HepG2 (cell line): ENCODE results near the gene CCDC116. TPM values are rescaled to one million over a fixed set of nuclear protein-coding genes. Genes with fewer than 3 reads are reported as not detected.
A peak's percentile ranks its signal among the peaks of the same experiment; 100 is the strongest.

ENCODE experiments used
- BRD4 ChIP-seq: sonication (generic); formaldehyde crosslinking; IDR thresholded peaks from 2 replicates; pipeline ENCODE4 v1.4.0; 2020; ENCODE audit warnings: missing genetic modification reagents
- FOXO4 ChIP-seq: sonication (generic); formaldehyde crosslinking; conservative IDR thresholded peaks from 2 replicates; pipeline ENCODE4 v1.8.1; 2023; ENCODE audit warnings: missing genetic modification reagents
- NFYC ChIP-seq: IDR thresholded peaks from 2 replicates; pipeline ENCODE4 v1.6.1; 2016; ENCODE audit warnings: missing genetic modification reagents, missing compliant biosample characterization
- PHB2 ChIP-seq: fragments of 450-650 bp; IDR thresholded peaks from 2 replicates; pipeline ENCODE4 v1.6.1; 2018; ENCODE audit not compliant: partially characterized antibody
- TBL1XR1 ChIP-seq: fragments of 150-350 bp; IDR thresholded peaks from 2 replicates; pipeline ENCODE4 v1.6.1; 2014; ENCODE audit warnings: borderline replicate concordance, low read length; ENCODE audit not compliant: partially characterized antibody
- ZNF296 ChIP-seq: sonication (generic); formaldehyde crosslinking; conservative IDR thresholded peaks from 2 replicates; pipeline ENCODE4 v1.5.0; 2020; ENCODE audit warnings: mild to moderate bottlenecking, missing genetic modification reagents
- ZNF605 ChIP-seq: sonication (generic); formaldehyde crosslinking; IDR thresholded peaks from 2 replicates; pipeline ENCODE4 v1.8.0; 2022; ENCODE audit warnings: mild to moderate bottlenecking, missing genetic modification reagents
- polyA plus RNA-seq, 8 experiments: library from polyadenylated mRNA; depleted of rRNA in 3 of 8; stranded (reverse) in 7 of 8; unstranded in 1 of 8; fragments of >200 nt; fragmentation: Illumina TruSeq in 4 of 8; extraction: Trizol in 4 of 8; gene quantifications; 2 replicates each; pipeline versions ENCODE4 v1.2.1 to v1.2.3, GENCODE V29; 2011 to 2016; ENCODE audit warnings: low read depth in 4 of 8, missing spikeins in 1 of 8, mixed read lengths in 1 of 8; ENCODE audit not compliant: insufficient read depth in 1 of 8
- total RNA-seq, 5 experiments: library from RNA; depleted of rRNA; stranded (reverse); fragments of >200 nt; fragmentation: Illumina TruSeq; extraction: Trizol; gene quantifications; 2 replicates each; pipeline ENCODE4 v1.2.3, GENCODE V29; 2016; ENCODE audit warnings: low read depth in 1 of 5
- TF ChIP-seq, protein P1 (sequence below): sonication (generic); formaldehyde crosslinking; IDR thresholded peaks from 2 replicates; pipeline ENCODE4 v1.5.0; 2020; ENCODE audit warnings: mild to moderate bottlenecking, missing genetic modification reagents, borderline replicate concordance
- TF ChIP-seq, protein P2 (sequence below): sonication (generic); formaldehyde crosslinking; IDR thresholded peaks from 2 replicates; pipeline ENCODE4 v1.4.0; 2020; ENCODE audit warnings: missing genetic modification reagents

CCDC116 gene
- total and polyA plus RNA-seq, 2 of the 13 experiments (the other 11 are each of a cell fraction or from before 2014, with no cell fraction given): 0.15 to 0.33 TPM

- TF ChIP-seq, protein P1, sequence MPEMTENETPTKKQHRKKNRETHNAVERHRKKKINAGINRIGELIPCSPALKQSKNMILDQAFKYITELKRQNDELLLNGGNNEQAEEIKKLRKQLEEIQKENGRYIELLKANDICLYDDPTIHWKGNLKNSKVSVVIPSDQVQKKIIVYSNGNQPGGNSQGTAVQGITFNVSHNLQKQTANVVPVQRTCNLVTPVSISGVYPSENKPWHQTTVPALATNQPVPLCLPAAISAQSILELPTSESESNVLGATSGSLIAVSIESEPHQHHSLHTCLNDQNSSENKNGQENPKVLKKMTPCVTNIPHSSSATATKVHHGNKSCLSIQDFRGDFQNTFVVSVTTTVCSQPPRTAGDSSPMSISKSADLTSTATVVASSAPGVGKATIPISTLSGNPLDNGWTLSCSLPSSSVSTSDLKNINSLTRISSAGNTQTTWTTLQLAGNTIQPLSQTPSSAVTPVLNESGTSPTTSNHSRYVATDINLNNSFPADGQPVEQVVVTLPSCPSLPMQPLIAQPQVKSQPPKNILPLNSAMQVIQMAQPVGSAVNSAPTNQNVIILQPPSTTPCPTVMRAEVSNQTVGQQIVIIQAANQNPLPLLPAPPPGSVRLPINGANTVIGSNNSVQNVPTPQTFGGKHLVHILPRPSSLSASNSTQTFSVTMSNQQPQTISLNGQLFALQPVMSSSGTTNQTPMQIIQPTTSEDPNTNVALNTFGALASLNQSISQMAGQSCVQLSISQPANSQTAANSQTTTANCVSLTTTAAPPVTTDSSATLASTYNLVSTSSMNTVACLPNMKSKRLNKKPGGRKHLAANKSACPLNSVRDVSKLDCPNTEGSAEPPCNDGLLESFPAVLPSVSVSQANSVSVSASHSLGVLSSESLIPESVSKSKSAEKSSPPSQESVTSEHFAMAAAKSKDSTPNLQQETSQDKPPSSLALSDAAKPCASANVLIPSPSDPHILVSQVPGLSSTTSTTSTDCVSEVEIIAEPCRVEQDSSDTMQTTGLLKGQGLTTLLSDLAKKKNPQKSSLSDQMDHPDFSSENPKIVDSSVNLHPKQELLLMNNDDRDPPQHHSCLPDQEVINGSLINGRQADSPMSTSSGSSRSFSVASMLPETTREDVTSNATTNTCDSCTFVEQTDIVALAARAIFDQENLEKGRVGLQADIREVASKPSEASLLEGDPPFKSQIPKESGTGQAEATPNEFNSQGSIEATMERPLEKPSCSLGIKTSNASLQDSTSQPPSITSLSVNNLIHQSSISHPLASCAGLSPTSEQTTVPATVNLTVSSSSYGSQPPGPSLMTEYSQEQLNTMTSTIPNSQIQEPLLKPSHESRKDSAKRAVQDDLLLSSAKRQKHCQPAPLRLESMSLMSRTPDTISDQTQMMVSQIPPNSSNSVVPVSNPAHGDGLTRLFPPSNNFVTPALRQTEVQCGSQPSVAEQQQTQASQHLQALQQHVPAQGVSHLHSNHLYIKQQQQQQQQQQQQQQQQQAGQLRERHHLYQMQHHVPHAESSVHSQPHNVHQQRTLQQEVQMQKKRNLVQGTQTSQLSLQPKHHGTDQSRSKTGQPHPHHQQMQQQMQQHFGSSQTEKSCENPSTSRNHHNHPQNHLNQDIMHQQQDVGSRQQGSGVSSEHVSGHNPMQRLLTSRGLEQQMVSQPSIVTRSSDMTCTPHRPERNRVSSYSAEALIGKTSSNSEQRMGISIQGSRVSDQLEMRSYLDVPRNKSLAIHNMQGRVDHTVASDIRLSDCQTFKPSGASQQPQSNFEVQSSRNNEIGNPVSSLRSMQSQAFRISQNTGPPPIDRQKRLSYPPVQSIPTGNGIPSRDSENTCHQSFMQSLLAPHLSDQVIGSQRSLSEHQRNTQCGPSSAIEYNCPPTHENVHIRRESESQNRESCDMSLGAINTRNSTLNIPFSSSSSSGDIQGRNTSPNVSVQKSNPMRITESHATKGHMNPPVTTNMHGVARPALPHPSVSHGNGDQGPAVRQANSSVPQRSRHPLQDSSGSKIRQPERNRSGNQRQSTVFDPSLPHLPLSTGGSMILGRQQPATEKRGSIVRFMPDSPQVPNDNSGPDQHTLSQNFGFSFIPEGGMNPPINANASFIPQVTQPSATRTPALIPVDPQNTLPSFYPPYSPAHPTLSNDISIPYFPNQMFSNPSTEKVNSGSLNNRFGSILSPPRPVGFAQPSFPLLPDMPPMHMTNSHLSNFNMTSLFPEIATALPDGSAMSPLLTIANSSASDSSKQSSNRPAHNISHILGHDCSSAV: no peak; the same call in 1 of the 2 replicates
- no peak for TF ChIP-seq PHB2
- TF ChIP-seq BRD4 (CRISPR knock-in tag): peak; percentile 82
- TF ChIP-seq TBL1XR1: no peak
- TF ChIP-seq ZNF296 (CRISPR knock-in tag): no peak
- peak; percentile 60 for TF ChIP-seq NFYC (CRISPR knock-in tag)
- TF ChIP-seq ZNF605: peak; percentile 71; the same call in 1 of the 2 replicates
- no peak; the same call in 1 of the 2 replicates for TF ChIP-seq FOXO4 (CRISPR knock-in tag)
- TF ChIP-seq, protein P2, sequence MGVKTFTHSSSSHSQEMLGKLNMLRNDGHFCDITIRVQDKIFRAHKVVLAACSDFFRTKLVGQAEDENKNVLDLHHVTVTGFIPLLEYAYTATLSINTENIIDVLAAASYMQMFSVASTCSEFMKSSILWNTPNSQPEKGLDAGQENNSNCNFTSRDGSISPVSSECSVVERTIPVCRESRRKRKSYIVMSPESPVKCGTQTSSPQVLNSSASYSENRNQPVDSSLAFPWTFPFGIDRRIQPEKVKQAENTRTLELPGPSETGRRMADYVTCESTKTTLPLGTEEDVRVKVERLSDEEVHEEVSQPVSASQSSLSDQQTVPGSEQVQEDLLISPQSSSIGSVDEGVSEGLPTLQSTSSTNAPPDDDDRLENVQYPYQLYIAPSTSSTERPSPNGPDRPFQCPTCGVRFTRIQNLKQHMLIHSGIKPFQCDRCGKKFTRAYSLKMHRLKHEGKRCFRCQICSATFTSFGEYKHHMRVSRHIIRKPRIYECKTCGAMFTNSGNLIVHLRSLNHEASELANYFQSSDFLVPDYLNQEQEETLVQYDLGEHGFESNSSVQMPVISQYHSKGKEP (CRISPR knock-in tag): peak; percentile 84; the same call in 1 of the 2 replicates
Observed at GRCh38 chr22:21629255-21630149, 3.1 kb upstream of the CCDC116 start, which contains the start of gene YDJC (continued).
